ENCODE results near the gene SUPT3H. TPM values are rescaled to one million over a fixed set of nuclear protein-coding genes. Genes with fewer than 3 reads are reported as not detected.

SUPT3H gene
- total RNA-seq, 2 donors from 2014 or later: 2.5 to 4.5 TPM

DNA sequence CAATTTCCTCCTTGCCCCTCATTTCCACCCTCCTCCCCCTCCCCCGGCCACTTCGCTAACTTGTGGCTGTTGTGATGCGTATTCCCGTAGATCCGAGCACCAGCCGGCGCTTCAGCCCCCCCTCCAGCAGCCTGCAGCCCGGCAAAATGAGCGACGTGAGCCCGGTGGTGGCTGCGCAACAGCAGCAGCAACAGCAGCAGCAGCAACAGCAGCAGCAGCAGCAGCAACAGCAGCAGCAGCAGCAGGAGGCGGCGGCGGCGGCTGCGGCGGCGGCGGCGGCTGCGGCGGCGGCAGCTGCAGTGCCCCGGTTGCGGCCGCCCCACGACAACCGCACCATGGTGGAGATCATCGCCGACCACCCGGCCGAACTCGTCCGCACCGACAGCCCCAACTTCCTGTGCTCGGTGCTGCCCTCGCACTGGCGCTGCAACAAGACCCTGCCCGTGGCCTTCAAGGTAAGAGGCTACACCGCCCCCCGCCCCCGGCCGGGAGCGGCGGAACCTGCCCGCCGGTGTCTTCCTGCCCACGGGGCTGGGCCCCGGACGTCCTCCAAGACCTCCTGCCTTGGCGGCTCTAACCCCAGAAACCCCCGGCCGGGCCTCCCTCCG, 44.9 kb upstream of the SUPT3H start:
- Histone ChIP-seq H3K27ac (peak overlapping the region in 1 of 2 donors; percentile 51), H3K27me3 (peaks cover 21 to 27% of the 10 kb centered on the region in 2 donors), H3K36me3 (no peaks in the 10 kb centered on the region), H3K4me3 (peak overlapping the region; percentile 41 to 63), H3K4me1 (peaks cover 0 to 47% of the 10 kb centered on the region in 2 donors), H3K9me3 (no peaks in the 10 kb centered on the region)
- TF ChIP-seq, protein P1, sequence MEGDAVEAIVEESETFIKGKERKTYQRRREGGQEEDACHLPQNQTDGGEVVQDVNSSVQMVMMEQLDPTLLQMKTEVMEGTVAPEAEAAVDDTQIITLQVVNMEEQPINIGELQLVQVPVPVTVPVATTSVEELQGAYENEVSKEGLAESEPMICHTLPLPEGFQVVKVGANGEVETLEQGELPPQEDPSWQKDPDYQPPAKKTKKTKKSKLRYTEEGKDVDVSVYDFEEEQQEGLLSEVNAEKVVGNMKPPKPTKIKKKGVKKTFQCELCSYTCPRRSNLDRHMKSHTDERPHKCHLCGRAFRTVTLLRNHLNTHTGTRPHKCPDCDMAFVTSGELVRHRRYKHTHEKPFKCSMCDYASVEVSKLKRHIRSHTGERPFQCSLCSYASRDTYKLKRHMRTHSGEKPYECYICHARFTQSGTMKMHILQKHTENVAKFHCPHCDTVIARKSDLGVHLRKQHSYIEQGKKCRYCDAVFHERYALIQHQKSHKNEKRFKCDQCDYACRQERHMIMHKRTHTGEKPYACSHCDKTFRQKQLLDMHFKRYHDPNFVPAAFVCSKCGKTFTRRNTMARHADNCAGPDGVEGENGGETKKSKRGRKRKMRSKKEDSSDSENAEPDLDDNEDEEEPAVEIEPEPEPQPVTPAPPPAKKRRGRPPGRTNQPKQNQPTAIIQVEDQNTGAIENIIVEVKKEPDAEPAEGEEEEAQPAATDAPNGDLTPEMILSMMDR (IDR thresholded peaks at IDR 0.05): no peak
- no peak for DNase-seq (ENCODE audit: low spot score)

DNA sequence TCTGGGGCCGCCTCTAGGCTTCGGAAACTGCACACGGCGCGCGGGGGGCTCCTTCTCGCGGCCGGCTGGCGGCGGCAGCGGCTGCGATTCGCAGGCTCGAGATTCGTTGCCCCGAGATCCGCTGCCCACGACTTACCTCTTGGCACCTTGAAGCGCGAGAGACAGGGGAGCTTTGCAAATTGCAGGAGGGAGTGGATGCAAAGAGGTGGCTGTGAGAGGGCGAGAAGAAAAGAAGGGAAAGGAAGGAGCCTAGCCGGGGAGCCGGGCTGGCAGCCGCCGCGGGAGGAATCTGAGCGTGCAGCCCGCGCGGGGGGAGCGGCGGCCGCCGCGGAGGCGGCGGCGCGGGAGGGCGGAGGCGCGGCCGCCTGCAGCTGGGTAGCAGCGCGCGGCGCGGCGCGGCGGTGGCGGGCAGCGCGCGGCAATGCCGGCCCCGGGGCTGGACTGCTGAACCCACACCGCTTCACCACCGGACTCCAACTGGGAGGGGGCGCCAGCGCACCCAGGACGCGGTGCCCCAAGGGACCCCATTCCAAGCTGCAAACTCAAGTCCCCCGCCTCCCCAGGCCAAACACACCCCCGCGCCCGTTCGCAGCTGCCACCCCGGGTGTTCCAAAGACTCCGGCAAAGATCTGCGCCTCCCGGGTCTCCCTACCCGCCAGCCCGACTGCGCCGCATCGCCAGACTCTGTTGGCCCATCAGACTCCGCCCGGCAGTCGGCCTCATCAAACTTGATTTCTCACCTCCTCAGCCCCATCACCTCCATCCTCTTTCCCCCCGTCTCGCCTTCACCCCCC, 44.2 kb upstream of the SUPT3H start:
- H3K9me3 ChIP-seq: no peaks in the 10 kb centered on the region
- H3K27ac ChIP-seq: peak overlapping the region in 1 of 2 donors; percentile 48
- peaks cover 21 to 27% of the 10 kb centered on the region in 2 donors for H3K27me3 ChIP-seq
- H3K4me3 ChIP-seq: peak overlapping the region; percentile 41 to 63
- no peaks in the 10 kb centered on the region for H3K36me3 ChIP-seq
- H3K4me1 ChIP-seq: peaks cover 0 to 47% of the 10 kb centered on the region in 2 donors
- DNase-seq (ENCODE audit: low spot score): no peak
- TF ChIP-seq, protein P1 (IDR thresholded peaks at IDR 0.05): peak in 1 of 2 donors; percentile 49

- Histone ChIP-seq H3K9me3 (no peaks in the 10 kb centered on the region), H3K4me1 (peaks cover 0 to 47% of the 10 kb centered on the region in 2 donors), H3K27me3 (peaks cover 21 to 27% of the 10 kb centered on the region in 2 donors), H3K4me3 (peak overlapping the region; percentile 41 to 63), H3K36me3 (no peaks in the 10 kb centered on the region), H3K27ac (no peak overlapping the region)
- DNase-seq (ENCODE audit: low spot score): no peak
- TF ChIP-seq, protein P1 (IDR thresholded peaks at IDR 0.05): no peak
These were observed 43.4 kb upstream of the SUPT3H start for GRCh38 chr6:45420909-45421708.

DNA sequence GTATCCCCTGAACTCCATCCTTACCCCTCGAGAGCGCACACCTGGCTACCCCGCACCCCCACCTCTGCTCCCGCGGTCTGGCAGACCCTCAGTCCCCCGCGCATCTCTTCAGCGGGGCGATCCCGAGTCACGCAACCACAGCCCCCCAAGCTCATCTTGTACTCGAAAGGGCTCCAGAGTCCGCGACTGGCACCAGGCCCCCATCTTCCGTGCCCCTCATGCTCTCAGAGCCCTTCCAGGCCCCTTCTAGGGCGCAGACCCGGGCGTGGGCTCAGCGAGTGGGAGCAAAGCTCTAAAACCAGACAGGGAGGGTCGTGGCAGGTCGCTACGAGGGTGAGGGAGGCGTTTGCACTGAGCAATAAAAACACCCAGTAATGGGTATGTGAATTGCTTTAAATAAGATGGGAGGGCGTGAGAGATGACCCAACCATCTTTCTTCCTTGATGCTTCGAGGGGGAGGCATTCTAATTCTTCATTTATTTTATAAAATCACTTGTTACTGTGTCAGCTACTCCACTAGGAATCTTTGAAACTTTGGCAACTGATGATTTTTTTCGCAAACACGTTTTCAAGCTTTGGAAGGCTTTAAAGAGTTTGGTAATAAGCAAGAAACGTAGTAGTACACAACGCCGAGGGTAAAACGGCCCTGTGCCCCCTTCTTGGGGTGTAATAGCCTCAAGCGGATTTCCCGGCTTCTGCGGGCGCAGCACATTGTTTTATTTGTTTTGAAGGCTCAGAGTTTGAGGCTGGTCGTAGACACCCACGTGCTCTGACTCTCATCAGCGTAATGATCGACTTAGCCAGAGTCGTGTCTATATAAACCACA, 42.6 kb upstream of the SUPT3H start:
- H3K4me1 ChIP-seq: peaks cover 0 to 47% of the 10 kb centered on the region in 2 donors
- peak overlapping the region; percentile 18 to 36 for H3K4me3 ChIP-seq
- no peak for DNase-seq (ENCODE audit: low spot score)

More for the DNA sequence above, 42.6 kb upstream of the SUPT3H start:
- no peak overlapping the region for H3K27ac ChIP-seq
- H3K36me3 ChIP-seq: no peaks in the 10 kb centered on the region
- H3K27me3 ChIP-seq: peaks cover 21 to 27% of the 10 kb centered on the region in 2 donors
- TF ChIP-seq, protein P1 (IDR thresholded peaks at IDR 0.05): no peak
- no peaks in the 10 kb centered on the region for H3K9me3 ChIP-seq

All from right atrium auricular region (tissue), 2 donors.